PC-3 (cell line): ENCODE results near the gene FGD5. TPM values are rescaled to one million over a fixed set of nuclear protein-coding genes. Genes with fewer than 3 reads are reported as not detected.

Experiments
- ATAC-seq: fragments of 200-7000 bp; cut with Tn5 transposase; 2 replicates; pipeline ENCODE4 v1.9.1; 2020; ENCODE audit warnings: mild to moderate bottlenecking, moderate library complexity
- BruUV-seq: library from RNA; stranded (reverse); fragments of 400-500 nt; replicated peaks from 2 replicates; lab custom pipeline; 2021; lab: Mats Ljungman, UMichigan
- CTCF ChIA-PET: fragments of 300-600 bp; sonication (Branson Sonifier 250); formaldehyde crosslinking; loops from one replicate; lab custom pipeline; 2022; ENCODE audit warnings: antibody characterized with exemption; lab: Charles Lee
- POLR2A ChIA-PET: fragments of 300-600 bp; sonication (Branson Sonifier 250); formaldehyde crosslinking; loops from one replicate; lab custom pipeline; 2022; ENCODE audit warnings: antibody characterized with exemption; ENCODE audit not compliant: unreplicated experiment; lab: Charles Lee
- DNase-seq: peaks from one replicate; pipeline ENCODE4 v3.0.0-alpha.2; 2015
- H2AFZ ChIP-seq: fragments of 300-600 bp; sonication (generic); 2 replicates; pipeline ENCODE4 v1.6.0; 2016; ENCODE audit warnings: antibody characterized with exemption, low read length
- H3F3A ChIP-seq: fragments of 300-600 bp; sonication (generic); one replicate; pipeline ENCODE4 v1.6.0; 2017; ENCODE audit warnings: antibody characterized with exemption, low read length, control low read depth, mild to moderate bottlenecking; ENCODE audit not compliant: unreplicated experiment
- H3K27ac ChIP-seq: fragments of 300-600 bp; sonication (generic); 2 replicates; pipeline ENCODE4 v1.5.1; 2016; ENCODE audit warnings: mild to moderate bottlenecking, low read length
- H3K27me3 ChIP-seq: fragments of 300-600 bp; sonication (generic); 2 replicates; pipeline ENCODE4 v1.6.1; 2016; ENCODE audit warnings: low read length, mixed read lengths
- H3K36me3 ChIP-seq: fragments of 300-600 bp; sonication (generic); 2 replicates; pipeline ENCODE4 v1.6.1; 2016; ENCODE audit warnings: low read depth, mixed run types, low read length, mixed read lengths
- H3K4me1 ChIP-seq: fragments of 300-600 bp; sonication (generic); 2 replicates; pipeline ENCODE4 v1.5.1; 2016; ENCODE audit warnings: low read length; ENCODE audit not compliant: insufficient read depth
- H3K4me2 ChIP-seq: fragments of 300-600 bp; sonication (generic); 2 replicates; pipeline ENCODE4 v1.6.0; 2016; ENCODE audit warnings: low read length
- H3K4me3 ChIP-seq: fragments of 300-600 bp; sonication (generic); 2 replicates; pipeline ENCODE4 v1.5.1; 2016; ENCODE audit warnings: mild to moderate bottlenecking, low read length, mixed read lengths
- H3K79me2 ChIP-seq: fragments of 300-600 bp; sonication (generic); 2 replicates; pipeline ENCODE4 v1.6.1; 2017; ENCODE audit warnings: low read length, mixed read lengths
- H3K9ac ChIP-seq: fragments of 300-600 bp; sonication (generic); 2 replicates; pipeline ENCODE4 v1.6.0; 2016; ENCODE audit warnings: mild to moderate bottlenecking, low read length
- H3K9me2 ChIP-seq: fragments of 300-600 bp; sonication (generic); replicated peaks from 2 replicates; pipeline ENCODE4 v1.6.1; 2016; ENCODE audit warnings: mixed run types, low read length, mixed read lengths
- H3K9me3 ChIP-seq: fragments of 300-600 bp; sonication (generic); 2 replicates; pipeline ENCODE4 v1.6.1; 2016; ENCODE audit warnings: low read length, mixed read lengths
- H4K20me1 ChIP-seq: fragments of 300-600 bp; sonication (generic); 2 replicates; pipeline ENCODE4 v1.6.1; 2016; ENCODE audit warnings: low read length, mixed read lengths
- EZH2 ChIP-seq: fragments of 300-600 bp; sonication (generic); IDR thresholded peaks from one replicate; pipeline ENCODE4 v1.6.1; 2017; ENCODE audit warnings: antibody characterized with exemption, mild to moderate bottlenecking, low read length; ENCODE audit not compliant: unreplicated experiment
- EZH2phosphoT487 ChIP-seq: fragments of 300-600 bp; sonication (generic); IDR thresholded peaks from 2 replicates; pipeline ENCODE4 v1.6.1; 2018; ENCODE audit warnings: mild to moderate bottlenecking, antibody characterized with exemption, low read length, borderline replicate concordance
- intact Hi-C: fragments of 100-400 bp; cut with micrococcal nuclease; formaldehyde crosslinking; loops from 2 replicates; pipeline ENCODE4 v1.9.0; 2023
- total RNA-seq: library from RNA; depleted of rRNA; stranded (reverse); fragments of >200 nt; gene quantifications from 2 replicates; pipeline ENCODE4 v1.2.3, GENCODE V29; 2014
- TF ChIP-seq, protein P1 (sequence below): fragments of 300-600 bp; sonication (generic); conservative IDR thresholded peaks from 2 replicates; pipeline ENCODE4 v1.5.1; 2017; ENCODE audit warnings: antibody characterized with exemption, low read depth, mild to moderate bottlenecking, low read length

Gene FGD5
- total RNA-seq, 1 experiment from 2014 or later = not detected

GRCh38 chr3:14906355-14906971 lies 87.7 kb downstream of the FGD5 start:
- CTCF ChIA-PET = no interaction called here
- TF ChIP-seq EZH2phosphoT487 = no peak
- no peak for TF ChIP-seq EZH2
- TF ChIP-seq, protein P1, sequence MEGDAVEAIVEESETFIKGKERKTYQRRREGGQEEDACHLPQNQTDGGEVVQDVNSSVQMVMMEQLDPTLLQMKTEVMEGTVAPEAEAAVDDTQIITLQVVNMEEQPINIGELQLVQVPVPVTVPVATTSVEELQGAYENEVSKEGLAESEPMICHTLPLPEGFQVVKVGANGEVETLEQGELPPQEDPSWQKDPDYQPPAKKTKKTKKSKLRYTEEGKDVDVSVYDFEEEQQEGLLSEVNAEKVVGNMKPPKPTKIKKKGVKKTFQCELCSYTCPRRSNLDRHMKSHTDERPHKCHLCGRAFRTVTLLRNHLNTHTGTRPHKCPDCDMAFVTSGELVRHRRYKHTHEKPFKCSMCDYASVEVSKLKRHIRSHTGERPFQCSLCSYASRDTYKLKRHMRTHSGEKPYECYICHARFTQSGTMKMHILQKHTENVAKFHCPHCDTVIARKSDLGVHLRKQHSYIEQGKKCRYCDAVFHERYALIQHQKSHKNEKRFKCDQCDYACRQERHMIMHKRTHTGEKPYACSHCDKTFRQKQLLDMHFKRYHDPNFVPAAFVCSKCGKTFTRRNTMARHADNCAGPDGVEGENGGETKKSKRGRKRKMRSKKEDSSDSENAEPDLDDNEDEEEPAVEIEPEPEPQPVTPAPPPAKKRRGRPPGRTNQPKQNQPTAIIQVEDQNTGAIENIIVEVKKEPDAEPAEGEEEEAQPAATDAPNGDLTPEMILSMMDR = no peak
- DNase-seq = no peak

DNA sequence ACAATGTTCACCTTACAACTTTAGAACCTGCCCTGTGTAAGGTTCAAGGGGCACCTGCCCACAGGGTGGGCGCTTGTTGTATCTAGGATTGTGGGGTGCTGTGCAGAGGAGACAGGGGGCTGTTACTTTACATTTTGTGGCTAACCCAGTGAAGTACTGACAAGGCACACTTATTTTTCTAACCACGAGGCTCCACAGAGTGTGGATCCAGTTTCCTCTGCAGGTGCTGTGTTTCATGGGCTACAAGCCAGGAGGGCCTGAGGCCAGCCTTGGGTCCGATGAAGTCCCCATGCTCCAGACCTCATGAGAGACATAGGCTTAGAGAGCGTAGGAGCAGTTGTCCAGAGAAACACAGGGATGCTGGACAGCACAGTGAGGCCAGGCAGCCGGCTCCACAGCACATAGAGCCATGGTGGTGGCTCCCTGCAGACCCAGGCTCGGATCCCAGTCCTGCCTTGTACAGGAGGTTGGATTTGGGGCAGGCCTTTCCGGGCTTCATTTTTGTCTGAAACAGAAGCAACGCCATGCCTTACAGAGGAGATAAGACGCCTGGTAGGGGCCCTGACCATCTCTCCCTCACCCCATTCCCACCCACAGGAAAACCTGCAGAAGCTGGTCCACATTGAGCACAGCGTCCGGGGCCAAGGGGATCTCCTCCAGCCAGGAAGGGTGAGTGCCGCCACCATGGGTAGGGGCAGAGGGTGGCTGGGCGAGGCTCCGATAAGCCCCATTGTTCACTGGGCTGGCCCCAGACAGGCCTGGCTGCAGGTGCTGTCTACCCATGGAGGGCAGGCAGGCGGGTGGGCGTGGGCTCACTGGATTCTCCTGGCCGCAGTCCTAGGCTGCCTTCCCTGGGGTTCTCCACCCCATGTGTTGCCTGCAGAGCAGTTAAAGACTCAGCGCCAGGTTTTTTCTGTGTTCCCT lies 88.5 kb downstream of the FGD5 start:
- POLR2A ChIA-PET = no interaction called here
- Histone ChIP-seq H3K9me2 (no peaks in the 10 kb centered on the region), H2AFZ (no peak overlapping the region), H3K79me2 (no peaks in the 10 kb centered on the region), H3K4me1 (no peaks in the 10 kb centered on the region), H3K27ac (no peak overlapping the region), H3K4me2 (no peak overlapping the region), H4K20me1 (0 out of 2 replicates have a peak, but pooled peaks cover 3% of the 10 kb centered on the region), H3F3A (no peaks in the 10 kb centered on the region), H3K36me3 (no peaks in the 10 kb centered on the region), H3K27me3 (peaks cover 59% of the 10 kb centered on the region), H3K9me3 (0 out of 2 replicates have a peak, but pooled peaks cover 4% of the 10 kb centered on the region), H3K4me3 (no peak overlapping the region), H3K9ac (no peak overlapping the region)
- BruUV-seq = no TSS peak
- CTCF ChIA-PET = no interaction called here
- DNase-seq (no peak), ATAC-seq (no peak)
- intact Hi-C loops = no loop called here
- TF ChIP-seq EZH2 (no peak), EZH2phosphoT487 (no peak)
- TF ChIP-seq, protein P1 = no peak

More at GRCh38 chr3:14906355-14906971, 87.7 kb downstream of the FGD5 start:
- POLR2A ChIA-PET = no interaction called here
- no peak overlapping the region for H3K9ac ChIP-seq
- no peaks in the 10 kb centered on the region for H3K9me2 ChIP-seq
- ATAC-seq = no peak
- H3K36me3 ChIP-seq = no peaks in the 10 kb centered on the region
- intact Hi-C loops = no loop called here
- no peak overlapping the region for H3K4me2 ChIP-seq
- 0 out of 2 replicates have a peak, but pooled peaks cover 4% of the 10 kb centered on the region for H3K9me3 ChIP-seq
- no peak overlapping the region for H3K27ac ChIP-seq
- no peaks in the 10 kb centered on the region for H3K79me2 ChIP-seq
- H3K4me3 ChIP-seq = no peak overlapping the region
- H2AFZ ChIP-seq = no peak overlapping the region
- H4K20me1 ChIP-seq = 0 out of 2 replicates have a peak, but pooled peaks cover 3% of the 10 kb centered on the region
- peaks cover 51% of the 10 kb centered on the region for H3K27me3 ChIP-seq
- H3F3A ChIP-seq = no peaks in the 10 kb centered on the region
- BruUV-seq = no TSS peak
- H3K4me1 ChIP-seq = no peaks in the 10 kb centered on the region
